Mucosa of gallbladder (tissue), 1 donor: ENCODE measurements around the gene AGER. TPM values are rescaled to one million over a fixed set of nuclear protein-coding genes. Genes with fewer than 3 reads are reported as not detected.
A peak's percentile ranks its signal among the peaks of the same experiment; 100 is the strongest.
"Not testable (repeated sequence)": the region's sequence is repeated elsewhere in the genome, so short reads cannot be mapped to it uniquely, and the experiment has no call there.

Experiments
- DNase-seq: peaks from one replicate; pipeline ENCODE4 v3.0.0-alpha.2; 2020; ENCODE audit warnings: low spot score
- total RNA-seq: library from RNA; stranded (reverse); gene quantifications from one replicate; pipeline ENCODE4 v1.2.1, GENCODE V29; 2021
- donor health status: DM: no; HTN: no; CAD: no.

AGER gene
- total RNA-seq, 1 donor from 2014 or later: 11.8 TPM

GRCh38 chr6:32148289-32149091 is 35.6 kb downstream of the AGER start:
- DNase-seq: peak; percentile 77

DNA sequence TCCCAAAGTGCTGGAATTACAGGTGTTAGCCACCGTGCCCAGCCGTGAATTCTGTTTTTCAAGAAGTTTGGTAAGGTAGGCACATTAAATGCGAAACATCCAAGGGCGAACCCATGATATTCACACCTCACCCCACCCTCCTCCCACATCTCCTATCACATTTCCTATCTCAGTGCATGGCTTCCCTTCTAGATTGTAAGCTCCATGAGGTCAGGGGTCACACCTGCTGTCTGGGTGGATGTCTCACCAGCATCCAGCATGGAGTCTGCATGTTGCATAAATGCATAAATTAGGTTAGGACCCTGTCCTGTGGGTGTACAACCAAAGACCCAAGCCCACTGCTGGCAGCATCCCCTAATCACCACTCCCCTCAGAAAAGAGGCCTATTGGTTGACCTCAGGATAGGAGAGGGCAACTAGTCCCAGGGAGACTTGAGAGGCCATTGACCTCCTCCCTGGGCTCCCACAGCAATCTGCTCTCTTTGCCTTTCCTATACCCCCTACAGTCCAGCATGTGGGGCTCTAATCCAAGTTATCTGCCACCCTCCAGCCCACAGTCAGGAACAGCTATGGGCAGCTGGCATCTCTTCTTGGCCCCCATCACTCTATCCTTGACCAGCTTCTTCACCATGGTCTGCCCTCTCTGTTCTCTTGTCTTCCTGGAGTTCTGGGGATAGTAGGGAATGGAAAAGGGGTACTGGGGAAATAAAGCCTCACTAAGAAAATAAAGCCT is 36.5 kb downstream of the AGER start:
- no peak for DNase-seq

DNA sequence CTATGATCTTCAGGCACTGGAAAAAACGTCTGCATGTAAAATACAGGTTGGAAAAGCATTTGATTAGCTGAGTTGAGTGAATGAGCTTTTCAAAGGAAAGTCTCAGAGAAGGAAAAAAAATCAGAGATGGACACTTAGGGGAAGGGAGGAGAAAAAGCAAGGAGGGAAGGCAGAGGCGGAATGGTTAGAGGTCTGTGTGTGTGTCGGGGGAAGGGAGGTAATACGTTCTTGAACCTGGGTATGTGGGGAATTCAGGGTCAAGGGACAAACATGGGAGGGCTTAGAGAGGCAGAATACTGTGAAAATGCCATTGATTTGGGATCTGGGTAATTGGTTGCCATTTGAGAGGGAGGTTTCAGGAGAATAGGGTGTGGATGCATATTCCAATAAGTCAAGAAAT is 37.4 kb downstream of the AGER start:
- DNase-seq: no peak

DNA sequence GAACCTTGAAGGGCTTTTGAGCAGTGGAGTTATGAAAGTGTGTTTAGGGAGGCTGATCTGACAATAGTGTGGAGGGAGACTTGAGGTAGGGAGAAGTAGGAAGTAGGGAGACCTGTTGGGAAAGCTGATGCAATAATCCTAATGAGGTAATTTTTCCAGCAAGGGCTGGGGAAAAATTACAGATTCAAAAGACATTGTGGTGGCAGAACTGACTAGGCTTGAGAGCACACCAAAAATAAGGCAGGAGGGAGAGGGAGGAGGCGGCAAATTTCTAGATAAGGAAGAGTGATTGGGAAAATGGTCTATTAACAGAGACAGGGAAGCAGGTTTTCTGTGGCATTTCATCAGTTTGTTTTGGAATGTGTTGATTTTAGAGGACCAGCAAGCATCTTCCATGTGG is 37.8 kb downstream of the AGER start:
- no peak for DNase-seq

DNA sequence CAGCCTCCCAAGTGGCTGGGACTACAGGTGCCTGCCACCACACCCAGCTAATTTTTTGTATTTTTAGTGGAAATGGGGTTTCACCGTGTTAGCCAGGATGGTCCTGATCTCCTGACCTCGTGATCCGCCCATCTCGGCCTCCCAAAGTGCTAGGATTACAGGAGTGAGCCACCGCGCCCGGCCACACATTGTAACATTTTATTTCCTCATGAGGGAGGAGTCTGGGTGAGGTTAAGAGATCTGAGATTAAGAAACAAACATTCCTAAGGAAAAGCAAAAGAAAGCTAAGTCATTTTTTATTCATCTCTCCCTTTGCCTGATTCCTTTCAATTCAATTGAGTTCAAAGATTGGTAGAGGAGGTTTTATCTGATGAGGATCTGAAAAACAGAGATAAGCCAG is 39.8 kb downstream of the AGER start:
- DNase-seq: not testable (repeated sequence)

- no peak for DNase-seq
Measured at GRCh38 chr6:32140420-32141046, 43.5 kb downstream of the AGER start.

DNA sequence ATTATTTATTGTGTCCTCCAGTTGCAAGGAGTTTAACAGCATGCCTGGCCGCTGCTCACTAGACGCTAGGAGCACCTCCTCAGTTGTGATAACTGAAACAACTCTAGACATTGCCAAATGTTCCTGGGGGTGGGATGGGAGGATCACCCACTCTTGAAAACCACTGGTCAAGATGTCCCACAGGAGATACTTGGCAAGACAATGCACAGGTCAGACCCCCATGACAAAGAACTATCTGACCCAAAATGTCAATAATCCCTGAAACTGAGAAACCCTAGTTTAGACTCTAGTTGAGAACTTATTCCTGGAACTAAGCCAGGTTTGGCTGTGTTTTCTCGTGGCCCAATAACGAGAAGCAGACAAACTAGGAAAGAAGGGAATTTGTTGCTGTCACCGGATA is 44.5 kb downstream of the AGER start:
- DNase-seq: no peak

DNA sequence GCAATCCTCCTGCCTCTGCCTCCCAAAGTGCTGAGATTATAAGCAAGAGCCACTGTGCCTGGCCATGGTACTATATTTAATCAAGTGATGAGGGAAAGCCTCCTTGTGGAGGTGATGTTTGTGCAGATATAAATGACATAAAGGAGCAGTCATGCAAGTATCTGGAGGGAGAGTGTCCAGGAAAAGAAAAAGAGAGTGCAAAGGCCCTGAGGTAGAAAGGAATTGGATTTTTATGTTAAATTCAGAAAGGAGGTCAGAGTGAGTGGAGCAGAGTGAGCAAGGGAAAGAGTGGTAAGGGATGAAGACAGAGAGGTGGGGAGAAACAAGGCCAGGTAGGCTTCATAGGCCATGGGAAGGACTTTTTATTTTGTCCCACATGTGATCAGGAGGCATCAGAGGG is 46.6 kb downstream of the AGER start:
- no peak for DNase-seq

- no peak for DNase-seq
Measured at GRCh38 chr6:32133786-32134185, 50.3 kb downstream of the AGER start.

GRCh38 chr6:32132110-32132509 is 51.9 kb downstream of the AGER start:
- no peak for DNase-seq

DNA sequence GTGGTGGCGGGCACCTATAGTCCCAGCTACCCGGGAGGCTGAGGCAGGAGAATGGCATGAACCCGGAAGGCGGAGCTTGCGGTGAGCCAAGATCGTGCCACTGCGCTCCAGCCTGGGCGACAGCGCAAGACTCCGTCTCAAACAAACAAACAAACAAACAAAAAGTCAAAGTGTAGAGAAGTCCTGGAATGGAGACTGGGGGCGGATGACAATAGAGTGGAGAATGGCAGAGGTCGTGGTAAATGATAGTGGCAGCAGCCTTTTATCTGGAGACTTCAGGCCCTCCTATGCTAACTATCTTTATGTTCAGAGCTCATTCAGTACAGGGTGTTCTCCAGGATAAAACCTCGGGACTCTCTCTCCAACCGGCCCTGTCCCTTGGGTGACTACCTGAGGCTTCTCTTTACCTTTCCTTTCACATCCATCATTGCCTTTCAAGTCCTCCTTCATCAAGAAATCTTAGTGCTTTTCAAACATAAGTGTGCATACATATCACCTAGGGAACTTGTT is 52.6 kb downstream of the AGER start:
- no peak for DNase-seq

Other genes starting within 250 kb of the AGER start
- 476 TPM for gene CFB, start 238.2 kb downstream of the AGER start, total RNA-seq
- 52.1 TPM for gene NELFE, start 225.3 kb downstream of the AGER start, total RNA-seq
- gene SKIC2, start 225.1 kb downstream of the AGER start, total RNA-seq: 81.3 TPM
- 27.6 TPM for gene DXO, start 212.1 kb downstream of the AGER start, total RNA-seq
- gene C4A, start 202.2 kb downstream of the AGER start, total RNA-seq: 179 TPM
- gene C4B, start 169.5 kb downstream of the AGER start, total RNA-seq: 155 TPM
- 1.3 TPM for gene CYP21A2, start 145.8 kb downstream of the AGER start, total RNA-seq
- 30.1 TPM for gene TNXB, start 74.9 kb downstream of the AGER start, total RNA-seq
- 119 TPM for gene ATF6B, start 56.0 kb downstream of the AGER start, total RNA-seq
- gene FKBPL, start 54.0 kb downstream of the AGER start, total RNA-seq: 5.0 TPM
- 3.7 TPM for gene PRRT1, start 32.3 kb downstream of the AGER start, total RNA-seq
- 17.4 TPM for gene PPT2, start 30.1 kb downstream of the AGER start, total RNA-seq
- gene EGFL8, start 19.7 kb downstream of the AGER start, total RNA-seq: 13.6 TPM
- 88.4 TPM for gene AGPAT1, start 8.2 kb downstream of the AGER start, total RNA-seq
- 93.1 TPM for gene RNF5, start 5.8 kb downstream of the AGER start, total RNA-seq
- gene PBX2, start 5.9 kb upstream of the AGER start, total RNA-seq: 95.0 TPM
- gene GPSM3, start 8.4 kb upstream of the AGER start, total RNA-seq: 19.6 TPM
- 14.9 TPM for gene NOTCH4, start 39.8 kb upstream of the AGER start, total RNA-seq
- not detected for gene TSBP1, start 187.7 kb upstream of the AGER start, total RNA-seq
- gene BTNL2, start 222.9 kb upstream of the AGER start, total RNA-seq: not detected